Fibroblast of pulmonary artery (primary cell): ENCODE measurements around the gene ELN.

ENCODE experiments used
- DNase-seq: peaks from one replicate; pipeline ENCODE4 v3.0.0-alpha.2; 2010; ENCODE audit warnings: low read depth
- H3K4me3 ChIP-seq: replicated peaks from 2 replicates; pipeline ENCODE4 v1.5.1; 2011; ENCODE audit warnings: low read depth, mild to moderate bottlenecking, control low read depth, low read length, moderate library complexity
- TF ChIP-seq, protein P1 (sequence below): IDR thresholded peaks from 2 replicates; pipeline ENCODE4 v1.5.1; 2011; ENCODE audit warnings: mild to moderate bottlenecking, control low read depth, low read length, inconsistent platforms; ENCODE audit errors: missing control alignments

ELN gene

DNA sequence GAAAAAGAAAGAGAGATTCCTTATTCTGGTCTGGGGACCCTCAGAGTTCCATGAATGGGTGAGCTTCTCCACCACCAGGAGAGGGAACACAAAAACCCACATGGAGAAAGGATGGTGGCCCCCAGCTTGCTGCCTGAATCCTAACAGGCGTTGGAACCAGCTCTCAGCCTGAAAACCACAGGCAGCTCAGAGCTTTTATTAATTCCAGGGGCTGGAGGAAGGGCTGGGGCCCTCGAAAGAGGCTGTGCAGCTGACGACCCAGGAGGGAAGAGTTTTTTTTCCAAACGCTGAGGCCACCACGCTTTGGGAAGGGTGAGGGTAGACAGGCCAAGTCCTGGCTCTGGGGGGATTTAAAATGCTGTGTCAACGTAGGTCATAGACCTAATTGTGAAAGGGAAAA is 10.8 kb upstream of the ELN start:
- H3K4me3 ChIP-seq: no peak overlapping the region
- TF ChIP-seq, protein P1, sequence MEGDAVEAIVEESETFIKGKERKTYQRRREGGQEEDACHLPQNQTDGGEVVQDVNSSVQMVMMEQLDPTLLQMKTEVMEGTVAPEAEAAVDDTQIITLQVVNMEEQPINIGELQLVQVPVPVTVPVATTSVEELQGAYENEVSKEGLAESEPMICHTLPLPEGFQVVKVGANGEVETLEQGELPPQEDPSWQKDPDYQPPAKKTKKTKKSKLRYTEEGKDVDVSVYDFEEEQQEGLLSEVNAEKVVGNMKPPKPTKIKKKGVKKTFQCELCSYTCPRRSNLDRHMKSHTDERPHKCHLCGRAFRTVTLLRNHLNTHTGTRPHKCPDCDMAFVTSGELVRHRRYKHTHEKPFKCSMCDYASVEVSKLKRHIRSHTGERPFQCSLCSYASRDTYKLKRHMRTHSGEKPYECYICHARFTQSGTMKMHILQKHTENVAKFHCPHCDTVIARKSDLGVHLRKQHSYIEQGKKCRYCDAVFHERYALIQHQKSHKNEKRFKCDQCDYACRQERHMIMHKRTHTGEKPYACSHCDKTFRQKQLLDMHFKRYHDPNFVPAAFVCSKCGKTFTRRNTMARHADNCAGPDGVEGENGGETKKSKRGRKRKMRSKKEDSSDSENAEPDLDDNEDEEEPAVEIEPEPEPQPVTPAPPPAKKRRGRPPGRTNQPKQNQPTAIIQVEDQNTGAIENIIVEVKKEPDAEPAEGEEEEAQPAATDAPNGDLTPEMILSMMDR: no peak

DNA sequence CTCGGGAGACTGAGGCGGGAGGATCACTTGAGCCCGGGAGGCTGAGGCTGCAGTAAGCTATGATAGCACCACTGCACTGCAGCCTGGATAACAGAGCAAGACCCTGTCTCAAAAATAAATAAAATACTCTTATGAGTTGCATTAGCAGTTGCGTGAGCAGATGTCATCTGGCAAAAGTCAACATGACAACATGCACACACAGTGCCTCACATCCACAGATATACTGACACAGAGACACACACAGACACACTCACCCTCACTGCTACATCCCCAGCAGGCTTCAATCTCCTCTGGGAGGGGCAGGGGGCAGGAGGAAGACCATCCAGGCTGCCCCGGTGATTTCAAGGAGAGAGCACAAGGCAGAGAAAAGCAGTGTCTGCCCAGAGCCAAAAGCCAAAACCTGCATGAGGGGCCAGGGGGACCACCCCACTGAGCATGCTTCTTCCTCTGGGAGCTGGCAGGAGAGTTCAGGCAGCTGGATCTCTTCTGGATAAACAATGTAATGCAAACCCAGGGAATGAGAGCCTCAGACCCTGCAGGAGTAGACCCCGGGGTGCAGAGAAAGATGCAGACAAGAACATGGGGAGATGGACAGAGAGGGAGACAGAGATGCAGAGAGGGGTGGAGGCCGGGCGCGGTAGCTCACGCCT is 9.6 kb upstream of the ELN start:
- no peak for DNase-seq
- TF ChIP-seq, protein P1: no peak
- H3K4me3 ChIP-seq: no peak overlapping the region

More for the DNA sequence above, 10.8 kb upstream of the ELN start:
- no peak for DNase-seq

DNA sequence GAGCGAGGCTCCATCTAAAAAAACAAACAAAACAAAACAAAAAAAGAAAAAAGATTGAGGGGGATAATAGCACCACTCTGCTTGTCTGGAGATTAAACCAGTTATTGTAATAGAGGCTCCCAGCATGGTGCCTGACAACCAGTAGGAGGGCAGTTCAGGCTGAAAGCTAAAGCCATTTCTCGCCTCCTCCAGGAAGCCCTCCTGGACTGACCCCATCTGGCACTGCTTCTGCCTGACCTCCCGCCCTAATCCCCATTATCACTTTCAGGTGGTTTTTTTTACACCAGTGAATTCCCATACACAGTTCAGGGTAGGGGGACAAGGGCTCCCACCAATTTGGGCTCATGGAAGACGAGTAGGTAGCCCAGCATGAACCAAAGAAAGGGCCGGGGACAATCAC is 8.8 kb upstream of the ELN start:
- TF ChIP-seq, protein P1: no peak
- H3K4me3 ChIP-seq: no peak overlapping the region
- DNase-seq: no peak

DNA sequence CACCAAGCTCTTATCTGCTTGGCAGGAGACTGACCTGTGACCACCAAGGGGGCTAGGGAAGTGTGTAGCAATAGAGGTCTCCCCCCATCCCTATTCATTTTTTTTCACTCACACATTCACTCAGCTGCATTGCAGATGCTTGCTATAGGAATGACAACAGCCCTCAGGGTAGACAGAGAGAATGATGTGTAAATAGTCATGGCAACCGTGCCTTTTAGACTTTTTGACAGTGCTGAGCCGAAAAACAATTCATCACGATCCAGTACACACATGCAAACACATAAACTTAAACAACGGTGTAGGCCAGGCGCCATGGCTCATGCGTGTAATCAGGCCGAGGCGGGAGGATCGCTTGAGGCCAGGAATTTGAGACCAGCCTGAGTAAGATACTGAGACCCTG is 7.6 kb upstream of the ELN start:
- TF ChIP-seq, protein P1: no peak
- H3K4me3 ChIP-seq: no peak overlapping the region
- DNase-seq: no peak

DNA sequence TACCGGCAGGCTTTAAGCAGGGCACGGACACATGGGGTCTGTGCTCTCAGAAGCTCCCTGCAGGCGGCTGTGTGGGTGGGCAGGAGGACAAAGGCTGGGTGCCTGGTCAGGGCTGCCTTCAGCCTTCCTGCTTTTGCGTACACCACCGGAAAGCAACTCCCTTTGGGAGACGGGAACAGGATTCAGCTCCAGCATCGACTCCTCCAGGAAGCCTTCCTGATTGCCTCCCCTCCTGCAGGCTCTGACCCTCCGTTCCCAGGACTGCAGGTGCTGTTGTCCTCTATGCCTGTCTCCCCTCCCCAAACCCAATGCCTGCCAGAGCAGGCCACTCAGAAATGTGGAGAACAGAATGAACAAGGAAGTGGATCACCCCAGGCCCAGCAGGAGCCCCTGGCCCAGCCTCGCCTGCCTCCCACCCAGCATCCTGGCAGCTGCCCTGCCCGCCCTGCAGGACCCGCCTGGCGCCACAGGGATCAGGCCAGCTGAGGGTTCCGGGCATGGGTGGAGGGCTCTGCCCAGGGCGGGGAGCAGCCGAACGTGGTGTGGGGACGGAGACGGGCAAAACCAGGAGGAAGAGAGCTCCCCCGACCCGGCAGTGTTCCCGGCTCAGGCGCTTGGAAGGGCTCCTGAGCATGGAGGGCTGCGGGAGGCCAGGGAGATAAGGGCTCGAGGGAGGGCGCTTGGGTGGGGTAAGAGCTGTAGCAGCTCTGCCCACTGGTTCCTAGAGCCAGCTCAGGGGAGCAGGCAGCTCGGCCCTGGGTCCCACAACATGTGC is 6.2 kb upstream of the ELN start:
- TF ChIP-seq, protein P1: no peak
- no peak for DNase-seq
- no peak overlapping the region for H3K4me3 ChIP-seq

DNA sequence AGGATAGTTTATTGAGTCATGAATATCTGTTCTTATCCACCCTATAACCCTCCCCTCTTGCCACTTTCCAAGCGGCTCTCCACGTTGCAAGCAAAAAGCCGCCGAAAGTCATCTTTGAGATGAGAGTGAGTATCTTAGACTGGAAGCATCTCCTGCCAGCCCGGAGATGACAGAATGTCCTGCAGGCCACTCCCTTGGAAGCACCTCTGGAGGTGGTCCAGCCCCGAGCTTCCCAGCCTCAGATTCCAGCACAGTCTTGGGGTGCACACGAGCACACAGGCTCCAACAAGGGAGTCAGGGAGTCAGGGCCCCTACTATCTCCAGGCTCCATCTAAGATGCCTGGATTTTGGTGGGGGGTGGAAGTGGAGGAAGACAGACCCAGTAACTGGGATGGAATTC is 5.5 kb upstream of the ELN start:
- TF ChIP-seq, protein P1: no peak
- H3K4me3 ChIP-seq: no peak overlapping the region
- DNase-seq: no peak
